Measurements from ENCODE around the gene ZBTB3. TPM values are rescaled to one million over a fixed set of nuclear protein-coding genes. Genes with fewer than 3 reads are reported as not detected.

Gene ZBTB3
- total and polyA plus RNA-seq, 2 of the 13 experiments (the other 11 are each of a cell fraction or from before 2014, with no cell fraction given), result 3.4 to 5.2 TPM

DNA sequence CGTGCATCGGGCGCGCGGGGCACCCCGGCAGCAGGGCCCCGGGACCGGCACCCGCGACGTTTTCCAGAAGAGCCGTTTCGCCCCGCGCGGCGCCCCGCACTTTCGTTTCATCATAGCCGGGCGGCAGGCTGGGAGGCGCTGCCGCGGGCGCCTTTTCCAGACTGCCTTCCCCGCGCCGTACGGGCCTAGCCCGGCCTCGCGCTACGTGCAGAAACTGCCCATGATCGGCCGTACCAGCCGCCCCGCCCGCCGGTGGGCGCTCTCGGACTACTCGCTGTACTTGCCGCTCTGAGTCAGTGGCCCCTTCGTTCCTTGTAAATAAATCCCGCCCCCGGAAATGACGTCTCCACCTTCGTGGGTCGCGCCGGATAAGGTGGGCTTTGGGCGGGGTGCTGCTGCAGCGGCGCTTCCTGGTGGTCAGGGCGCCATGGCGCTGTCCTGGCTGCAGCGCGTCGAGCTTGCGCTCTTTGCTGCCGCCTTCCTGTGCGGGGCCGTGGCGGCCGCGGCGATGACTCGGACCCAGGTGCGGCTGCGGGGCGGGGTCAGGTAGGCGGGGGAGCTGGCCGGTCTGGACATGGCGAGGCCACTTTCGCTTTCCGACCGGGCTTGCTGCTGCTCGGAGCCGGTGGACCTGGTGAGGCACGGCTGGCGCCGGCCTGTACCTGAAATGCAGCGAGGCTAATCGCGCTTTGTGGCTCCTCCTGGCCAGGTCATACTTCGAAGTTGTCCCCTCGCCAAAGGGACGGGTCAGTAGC is 33.2 kb upstream of the ZBTB3 start, which contains the start of gene TMEM179B (continued):
- TF ChIP-seq, protein P1, sequence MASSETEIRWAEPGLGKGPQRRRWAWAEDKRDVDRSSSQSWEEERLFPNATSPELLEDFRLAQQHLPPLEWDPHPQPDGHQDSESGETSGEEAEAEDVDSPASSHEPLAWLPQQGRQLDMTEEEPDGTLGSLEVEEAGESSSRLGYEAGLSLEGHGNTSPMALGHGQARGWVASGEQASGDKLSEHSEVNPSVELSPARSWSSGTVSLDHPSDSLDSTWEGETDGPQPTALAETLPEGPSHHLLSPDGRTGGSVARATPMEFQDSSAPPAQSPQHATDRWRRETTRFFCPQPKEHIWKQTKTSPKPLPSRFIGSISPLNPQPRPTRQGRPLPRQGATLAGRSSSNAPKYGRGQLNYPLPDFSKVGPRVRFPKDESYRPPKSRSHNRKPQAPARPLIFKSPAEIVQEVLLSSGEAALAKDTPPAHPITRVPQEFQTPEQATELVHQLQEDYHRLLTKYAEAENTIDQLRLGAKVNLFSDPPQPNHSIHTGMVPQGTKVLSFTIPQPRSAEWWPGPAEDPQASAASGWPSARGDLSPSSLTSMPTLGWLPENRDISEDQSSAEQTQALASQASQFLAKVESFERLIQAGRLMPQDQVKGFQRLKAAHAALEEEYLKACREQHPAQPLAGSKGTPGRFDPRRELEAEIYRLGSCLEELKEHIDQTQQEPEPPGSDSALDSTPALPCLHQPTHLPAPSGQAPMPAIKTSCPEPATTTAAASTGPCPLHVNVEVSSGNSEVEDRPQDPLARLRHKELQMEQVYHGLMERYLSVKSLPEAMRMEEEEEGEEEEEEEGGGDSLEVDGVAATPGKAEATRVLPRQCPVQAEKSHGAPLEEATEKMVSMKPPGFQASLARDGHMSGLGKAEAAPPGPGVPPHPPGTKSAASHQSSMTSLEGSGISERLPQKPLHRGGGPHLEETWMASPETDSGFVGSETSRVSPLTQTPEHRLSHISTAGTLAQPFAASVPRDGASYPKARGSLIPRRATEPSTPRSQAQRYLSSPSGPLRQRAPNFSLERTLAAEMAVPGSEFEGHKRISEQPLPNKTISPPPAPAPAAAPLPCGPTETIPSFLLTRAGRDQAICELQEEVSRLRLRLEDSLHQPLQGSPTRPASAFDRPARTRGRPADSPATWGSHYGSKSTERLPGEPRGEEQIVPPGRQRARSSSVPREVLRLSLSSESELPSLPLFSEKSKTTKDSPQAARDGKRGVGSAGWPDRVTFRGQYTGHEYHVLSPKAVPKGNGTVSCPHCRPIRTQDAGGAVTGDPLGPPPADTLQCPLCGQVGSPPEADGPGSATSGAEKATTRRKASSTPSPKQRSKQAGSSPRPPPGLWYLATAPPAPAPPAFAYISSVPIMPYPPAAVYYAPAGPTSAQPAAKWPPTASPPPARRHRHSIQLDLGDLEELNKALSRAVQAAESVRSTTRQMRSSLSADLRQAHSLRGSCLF (CRISPR knock-in tag; IDR thresholded peaks at IDR 0.05; ENCODE audit: borderline replicate concordance), result no peak
- TF ChIP-seq AHR (CRISPR knock-in tag; IDR thresholded peaks at IDR 0.05), result peak; percentile 95
- 0 out of 2 replicates have a peak, but pooled peaks have one; percentile 51 for TF ChIP-seq NFE2L1 (CRISPR knock-in tag; IDR thresholded peaks at IDR 0.05; ENCODE audit: borderline replicate concordance)
- TF ChIP-seq HCFC1 (IDR thresholded peaks at IDR 0.05; ENCODE audit: low read depth, low read length), result peak; percentile 41
- TF ChIP-seq ZNF484 (CRISPR knock-in tag; IDR thresholded peaks at IDR 0.05; ENCODE audit: borderline replicate concordance, low read depth), result no peak
- TF ChIP-seq SYNCRIP (IDR thresholded peaks at IDR 0.05; ENCODE audit: insufficient read depth, low read depth, low read length), result no peak
- peak; percentile 74 for TF ChIP-seq ZNF878 (CRISPR knock-in tag; IDR thresholded peaks at IDR 0.05)
- TF ChIP-seq ISL2 (CRISPR knock-in tag; IDR thresholded peaks at IDR 0.05), result peak; percentile 65; the same call in 1 of the 2 replicates
- no peak; the same call in 1 of the 2 replicates for TF ChIP-seq KDM4B (CRISPR knock-in tag; IDR thresholded peaks at IDR 0.05)
- TF ChIP-seq ZNF597 (CRISPR knock-in tag; IDR thresholded peaks at IDR 0.05), result no peak
- no peak; the same call in 1 of the 2 replicates for TF ChIP-seq NCOR1 (IDR thresholded peaks at IDR 0.05; ENCODE audit: borderline replicate concordance, low read length)
- TF ChIP-seq ZFP62 (CRISPR knock-in tag; IDR thresholded peaks at IDR 0.05), result no peak
- no peak for TF ChIP-seq CREBL2 (CRISPR knock-in tag; IDR thresholded peaks at IDR 0.05; ENCODE audit: borderline replicate concordance)
- no peak; the same call in 1 of the 2 replicates for TF ChIP-seq ZBTB20 (CRISPR knock-in tag; IDR thresholded peaks at IDR 0.05; ENCODE audit: borderline replicate concordance, low read depth)
- TF ChIP-seq ZNF33A (CRISPR knock-in tag; IDR thresholded peaks at IDR 0.05; ENCODE audit: borderline replicate concordance), result no peak
- TF ChIP-seq, protein P2, sequence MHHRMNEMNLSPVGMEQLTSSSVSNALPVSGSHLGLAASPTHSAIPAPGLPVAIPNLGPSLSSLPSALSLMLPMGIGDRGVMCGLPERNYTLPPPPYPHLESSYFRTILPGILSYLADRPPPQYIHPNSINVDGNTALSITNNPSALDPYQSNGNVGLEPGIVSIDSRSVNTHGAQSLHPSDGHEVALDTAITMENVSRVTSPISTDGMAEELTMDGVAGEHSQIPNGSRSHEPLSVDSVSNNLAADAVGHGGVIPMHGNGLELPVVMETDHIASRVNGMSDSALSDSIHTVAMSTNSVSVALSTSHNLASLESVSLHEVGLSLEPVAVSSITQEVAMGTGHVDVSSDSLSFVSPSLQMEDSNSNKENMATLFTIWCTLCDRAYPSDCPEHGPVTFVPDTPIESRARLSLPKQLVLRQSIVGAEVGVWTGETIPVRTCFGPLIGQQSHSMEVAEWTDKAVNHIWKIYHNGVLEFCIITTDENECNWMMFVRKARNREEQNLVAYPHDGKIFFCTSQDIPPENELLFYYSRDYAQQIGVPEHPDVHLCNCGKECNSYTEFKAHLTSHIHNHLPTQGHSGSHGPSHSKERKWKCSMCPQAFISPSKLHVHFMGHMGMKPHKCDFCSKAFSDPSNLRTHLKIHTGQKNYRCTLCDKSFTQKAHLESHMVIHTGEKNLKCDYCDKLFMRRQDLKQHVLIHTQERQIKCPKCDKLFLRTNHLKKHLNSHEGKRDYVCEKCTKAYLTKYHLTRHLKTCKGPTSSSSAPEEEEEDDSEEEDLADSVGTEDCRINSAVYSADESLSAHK (CRISPR knock-in tag; IDR thresholded peaks at IDR 0.05; ENCODE audit: borderline replicate concordance), result no peak
- TF ChIP-seq TRIM22 (IDR thresholded peaks at IDR 0.05), result no peak
- TF ChIP-seq ZNF615 (CRISPR knock-in tag; IDR thresholded peaks at IDR 0.05; ENCODE audit: borderline replicate concordance), result no peak
